Brain microvascular endothelial cell (primary cell): ENCODE measurements around the gene TMEM38A.
A peak's percentile ranks its signal among the peaks of the same experiment; 100 is the strongest.
"Not testable (repeated sequence)": the region's sequence is repeated elsewhere in the genome, so short reads cannot be mapped to it uniquely, and the experiment has no call there.

Experiments
- DNase-seq: peaks from one replicate; pipeline ENCODE4 v3.0.0-alpha.2; 2020
- H3K27ac ChIP-seq: fragments of 250-450 bp; sonication (Bioruptor Pico); 2 replicates; pipeline ENCODE4 v1.5.1; 2020; ENCODE audit warnings: mild to moderate bottlenecking, moderate library complexity
- H3K27me3 ChIP-seq: fragments of 250-450 bp; sonication (Bioruptor Pico); replicated peaks from 2 replicates; pipeline ENCODE4 v1.5.1; 2020; ENCODE audit warnings: mild to moderate bottlenecking
- H3K36me3 ChIP-seq: fragments of 250-450 bp; sonication (Bioruptor Pico); replicated peaks from 2 replicates; pipeline ENCODE4 v1.5.1; 2020; ENCODE audit warnings: mild to moderate bottlenecking
- H3K4me3 ChIP-seq: 2 replicates; pipeline ENCODE4 v1.5.1; 2011; ENCODE audit warnings: low read depth, mild to moderate bottlenecking, control low read depth, low read length, moderate library complexity
- in situ Hi-C: cut with HindIII; loops from 2 replicates; pipeline ENCODE4 v1.10.0; 2017; ENCODE audit warnings: low sequenced_read_pairs, low pct_ligation_motif_present
- TF ChIP-seq, protein P1 (sequence below): IDR thresholded peaks from 2 replicates; pipeline ENCODE4 v1.5.1; 2011; ENCODE audit warnings: low read depth, mild to moderate bottlenecking, moderate library complexity, low read length, control low read depth, inconsistent platforms; ENCODE audit errors: missing control alignments

Gene TMEM38A

DNA sequence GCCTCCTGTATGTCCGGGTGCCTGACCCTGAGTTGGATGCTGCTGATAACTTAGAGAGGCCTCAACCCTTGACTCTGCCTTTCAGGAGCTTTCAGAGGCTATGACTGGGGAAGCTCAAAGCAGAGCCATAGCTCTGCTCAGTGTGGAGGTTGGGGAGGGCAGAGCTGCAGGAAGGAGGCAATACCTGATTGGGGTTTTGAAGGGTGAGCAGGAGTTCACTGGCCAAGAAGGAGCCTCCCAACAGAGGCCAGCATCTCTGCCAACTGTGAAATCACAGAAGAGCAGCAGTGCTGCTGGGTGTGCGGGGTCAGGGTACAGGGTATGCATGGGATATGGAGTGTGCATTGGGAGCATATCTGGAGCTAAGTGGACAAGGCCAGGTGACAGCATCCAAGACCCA lies 21.6 kb downstream of the TMEM38A start:
- in situ Hi-C loops: no loop called here
- TF ChIP-seq, protein P1, sequence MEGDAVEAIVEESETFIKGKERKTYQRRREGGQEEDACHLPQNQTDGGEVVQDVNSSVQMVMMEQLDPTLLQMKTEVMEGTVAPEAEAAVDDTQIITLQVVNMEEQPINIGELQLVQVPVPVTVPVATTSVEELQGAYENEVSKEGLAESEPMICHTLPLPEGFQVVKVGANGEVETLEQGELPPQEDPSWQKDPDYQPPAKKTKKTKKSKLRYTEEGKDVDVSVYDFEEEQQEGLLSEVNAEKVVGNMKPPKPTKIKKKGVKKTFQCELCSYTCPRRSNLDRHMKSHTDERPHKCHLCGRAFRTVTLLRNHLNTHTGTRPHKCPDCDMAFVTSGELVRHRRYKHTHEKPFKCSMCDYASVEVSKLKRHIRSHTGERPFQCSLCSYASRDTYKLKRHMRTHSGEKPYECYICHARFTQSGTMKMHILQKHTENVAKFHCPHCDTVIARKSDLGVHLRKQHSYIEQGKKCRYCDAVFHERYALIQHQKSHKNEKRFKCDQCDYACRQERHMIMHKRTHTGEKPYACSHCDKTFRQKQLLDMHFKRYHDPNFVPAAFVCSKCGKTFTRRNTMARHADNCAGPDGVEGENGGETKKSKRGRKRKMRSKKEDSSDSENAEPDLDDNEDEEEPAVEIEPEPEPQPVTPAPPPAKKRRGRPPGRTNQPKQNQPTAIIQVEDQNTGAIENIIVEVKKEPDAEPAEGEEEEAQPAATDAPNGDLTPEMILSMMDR: no peak
- H3K27ac ChIP-seq: no peak overlapping the region
- no peaks in the 10 kb centered on the region for H3K36me3 ChIP-seq
- no peak overlapping the region for H3K4me3 ChIP-seq
- DNase-seq: no peak
- H3K27me3 ChIP-seq: no peaks in the 10 kb centered on the region

DNA sequence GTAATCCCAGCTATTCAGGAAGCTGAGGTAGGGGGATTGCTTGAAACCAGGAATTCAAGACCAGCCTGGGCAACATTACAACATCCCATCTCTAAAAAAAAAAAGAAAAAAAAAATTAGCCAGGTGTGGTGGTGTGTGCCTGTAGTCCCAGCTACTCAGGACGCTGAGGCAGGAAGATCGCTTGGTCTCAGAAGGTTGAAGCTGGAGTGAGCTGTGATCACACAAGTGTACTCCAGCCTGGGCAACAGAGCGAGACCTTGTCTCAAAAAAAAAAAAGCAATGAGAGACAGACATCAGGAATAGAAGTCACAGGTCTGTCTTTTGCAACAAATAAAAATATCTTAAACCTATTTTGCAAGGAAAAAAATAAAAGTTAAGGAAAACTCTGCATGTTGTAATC lies 23.3 kb downstream of the TMEM38A start:
- in situ Hi-C loops: no loop called here
- H3K27ac ChIP-seq: no peak overlapping the region
- no peak for DNase-seq
- H3K27me3 ChIP-seq: no peaks in the 10 kb centered on the region
- H3K4me3 ChIP-seq: no peak overlapping the region
- no peaks in the 10 kb centered on the region for H3K36me3 ChIP-seq
- TF ChIP-seq, protein P1: no peak

DNA sequence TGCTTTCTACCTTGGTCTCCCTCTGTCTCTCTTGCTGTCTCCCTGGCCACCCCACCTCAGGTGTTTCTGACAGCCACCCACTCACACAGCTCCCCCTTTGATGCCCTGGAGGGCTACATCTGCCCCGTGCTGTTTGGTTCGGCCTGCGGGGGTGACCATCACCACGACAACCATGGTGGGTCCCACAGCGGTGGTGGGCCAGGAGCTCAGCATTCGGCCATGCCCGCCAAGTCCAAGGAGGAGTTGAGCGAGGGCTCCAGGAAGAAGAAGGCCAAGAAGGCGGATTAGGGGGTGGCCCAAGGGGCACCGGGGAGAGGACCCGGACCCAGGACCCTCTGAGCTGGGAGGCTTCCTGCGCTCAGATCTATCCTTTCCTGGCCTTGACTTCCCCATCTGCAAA lies 27.1 kb downstream of the TMEM38A start:
- TF ChIP-seq, protein P1: no peak
- in situ Hi-C loops: no loop called here

DNA sequence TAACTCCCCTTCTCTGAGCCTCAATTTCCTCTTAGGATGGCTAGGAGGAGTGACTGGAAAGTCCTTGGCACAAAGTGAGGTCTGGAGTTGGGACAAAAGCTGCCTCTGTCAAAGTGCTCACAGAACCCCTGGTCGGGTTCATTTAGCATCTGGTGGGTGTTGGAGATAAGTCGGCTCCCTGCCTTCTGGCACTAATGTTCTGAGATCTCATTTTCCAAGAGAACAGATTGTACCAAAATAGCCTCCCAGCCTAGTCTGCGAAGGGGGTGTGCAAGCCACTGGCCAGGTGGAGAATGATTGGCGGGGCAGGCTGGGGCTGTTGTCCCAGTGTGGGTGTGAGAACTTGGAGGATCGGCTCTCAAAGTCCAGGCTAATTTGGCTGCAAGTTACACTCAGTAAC lies 38.0 kb downstream of the TMEM38A start:
- in situ Hi-C loops: no loop called here
- H3K27me3 ChIP-seq: no peaks in the 10 kb centered on the region
- H3K4me3 ChIP-seq: no peak overlapping the region
- H3K36me3 ChIP-seq: no peaks in the 10 kb centered on the region
- no peak for DNase-seq
- TF ChIP-seq, protein P1: no peak
- H3K27ac ChIP-seq: no peak overlapping the region

More for the DNA sequence above, 27.1 kb downstream of the TMEM38A start:
- Histone ChIP-seq H3K4me3 (no peak overlapping the region), H3K27ac (no peak overlapping the region), H3K27me3 (no peaks in the 10 kb centered on the region), H3K36me3 (no peaks in the 10 kb centered on the region)
- DNase-seq: no peak

DNA sequence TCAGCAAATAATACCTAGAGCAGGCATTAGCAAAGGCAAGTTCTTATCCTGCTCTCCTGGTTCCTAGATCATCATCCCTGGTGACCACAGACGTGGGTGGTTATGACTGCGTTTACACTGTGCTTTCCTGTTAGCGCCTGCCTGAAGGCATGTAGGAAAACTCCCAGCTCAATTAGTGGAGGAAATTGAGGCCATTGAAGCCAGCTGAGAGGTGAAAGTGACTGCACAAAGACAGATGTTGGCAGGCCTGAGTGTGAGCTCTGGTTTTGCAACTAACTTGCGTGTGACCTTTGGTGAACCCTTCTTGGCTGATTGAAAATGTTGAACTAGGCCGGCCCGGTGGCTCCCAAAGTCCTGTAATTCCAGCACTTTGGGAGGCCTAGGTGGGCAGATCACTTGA lies 41.2 kb downstream of the TMEM38A start:
- peak; percentile 24 for DNase-seq
- in situ Hi-C loops: no loop called here
- Histone ChIP-seq H3K27me3 (no peaks in the 10 kb centered on the region), H3K4me3 (no peak overlapping the region), H3K27ac (no peak overlapping the region), H3K36me3 (no peaks in the 10 kb centered on the region)
- TF ChIP-seq, protein P1: no peak

DNA sequence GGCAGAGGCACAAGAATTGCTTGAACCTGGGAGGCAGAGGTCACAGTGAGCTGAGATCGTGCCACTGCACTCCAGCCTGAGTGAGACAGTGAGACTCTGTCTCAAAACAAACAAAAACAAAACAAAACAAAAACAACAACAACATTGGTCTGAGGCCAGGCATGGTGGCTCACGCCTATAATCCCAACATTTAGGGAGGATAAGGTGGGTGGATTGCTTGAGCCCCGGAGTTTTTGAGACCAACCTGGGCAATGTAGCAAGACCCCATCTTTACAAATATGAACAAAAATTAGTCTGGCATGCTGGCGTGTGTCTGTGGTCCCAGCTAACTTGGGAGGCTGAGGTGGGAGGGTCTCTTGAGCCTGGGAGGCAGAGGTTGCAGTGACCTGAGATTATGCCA lies 42.7 kb downstream of the TMEM38A start:
- in situ Hi-C loops: no loop called here
- DNase-seq: no peak
- no peaks in the 10 kb centered on the region for H3K36me3 ChIP-seq
- H3K27ac ChIP-seq: no peak overlapping the region
- H3K27me3 ChIP-seq: no peaks in the 10 kb centered on the region
- TF ChIP-seq, protein P1: no peak
- H3K4me3 ChIP-seq: no peak overlapping the region

DNA sequence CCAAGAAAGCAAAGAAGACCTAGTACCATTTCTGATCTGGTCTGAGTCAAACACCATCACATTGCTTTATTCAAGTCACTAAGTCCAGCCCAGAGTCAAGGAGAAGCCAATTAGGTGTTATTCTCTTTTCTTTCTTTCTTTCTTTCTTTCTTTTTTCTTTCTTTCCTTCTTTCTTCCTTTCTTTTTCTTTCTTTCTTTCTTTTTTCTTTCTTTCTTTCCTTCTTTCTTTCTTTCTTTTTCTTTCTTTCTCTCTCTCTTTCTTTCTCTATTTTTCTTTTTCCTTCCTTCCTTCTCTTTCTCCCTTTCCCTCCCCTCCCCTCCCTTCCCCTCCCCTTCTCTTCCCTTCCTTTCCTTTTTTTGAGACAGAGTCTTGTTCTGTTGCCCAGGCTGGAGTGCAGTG lies 49.9 kb downstream of the TMEM38A start:
- H3K27ac ChIP-seq, H3K27me3 ChIP-seq, H3K4me3 ChIP-seq, in situ Hi-C loops, H3K36me3 ChIP-seq, DNase-seq: not testable (repeated sequence)

DNA sequence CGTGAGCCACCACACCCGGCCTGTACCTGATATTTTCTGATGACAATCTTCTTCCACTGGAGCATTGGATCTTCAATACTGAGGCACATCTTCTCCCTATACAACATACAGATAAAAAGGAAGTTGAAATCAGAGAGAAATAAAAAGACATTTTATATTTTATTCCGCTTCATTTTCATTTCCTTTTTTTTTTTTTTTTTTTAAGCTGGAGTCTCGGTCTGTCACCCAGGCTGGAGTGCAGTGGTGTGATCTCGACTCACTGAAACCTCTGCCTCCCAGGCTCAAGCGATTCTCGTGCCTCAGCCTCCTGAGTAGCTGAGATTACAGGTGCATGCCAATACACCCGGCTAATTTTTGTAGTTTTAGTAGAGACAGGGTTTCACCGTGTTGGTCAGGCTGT lies 51.4 kb downstream of the TMEM38A start:
- in situ Hi-C loops, DNase-seq, H3K27ac ChIP-seq, H3K27me3 ChIP-seq, H3K36me3 ChIP-seq, H3K4me3 ChIP-seq: not testable (repeated sequence)
